Fibroblast of pulmonary artery (primary cell): Measurements from ENCODE around the gene TBX6.
"Not testable (repeated sequence)": the region's sequence is repeated elsewhere in the genome, so short reads cannot be mapped to it uniquely, and the experiment has no call there.

Source experiments
- DNase-seq: peaks from one replicate; pipeline ENCODE4 v3.0.0-alpha.2; 2010; ENCODE audit warnings: low read depth
- H3K4me3 ChIP-seq: replicated peaks from 2 replicates; pipeline ENCODE4 v1.5.1; 2011; ENCODE audit warnings: low read depth, mild to moderate bottlenecking, control low read depth, low read length, moderate library complexity
- TF ChIP-seq, protein P1 (sequence below): IDR thresholded peaks from 2 replicates; pipeline ENCODE4 v1.5.1; 2011; ENCODE audit warnings: mild to moderate bottlenecking, control low read depth, low read length, inconsistent platforms; ENCODE audit errors: missing control alignments

TBX6 gene

DNA sequence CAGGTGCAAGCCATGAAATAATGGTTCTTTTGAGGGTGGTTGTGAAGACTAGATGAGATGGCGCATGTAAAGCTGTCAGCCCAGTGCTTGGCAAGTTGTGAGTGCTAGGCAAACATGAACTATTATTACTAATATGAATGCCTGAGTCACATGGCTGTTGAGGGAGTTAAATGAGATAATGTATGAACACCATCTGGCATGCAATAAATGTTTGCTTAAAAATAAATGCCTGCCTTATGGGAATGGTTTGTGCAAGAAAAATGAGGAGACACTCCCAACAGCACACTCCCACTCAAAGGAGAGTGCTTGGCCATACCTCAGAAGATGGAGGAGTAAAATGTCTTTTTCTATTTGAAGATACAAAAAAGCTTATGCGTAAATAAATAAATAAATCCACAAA, 27.7 kb upstream of the TBX6 start:
- DNase-seq = peak; percentile 30
- H3K4me3 ChIP-seq = no peak overlapping the region
- TF ChIP-seq, protein P1, sequence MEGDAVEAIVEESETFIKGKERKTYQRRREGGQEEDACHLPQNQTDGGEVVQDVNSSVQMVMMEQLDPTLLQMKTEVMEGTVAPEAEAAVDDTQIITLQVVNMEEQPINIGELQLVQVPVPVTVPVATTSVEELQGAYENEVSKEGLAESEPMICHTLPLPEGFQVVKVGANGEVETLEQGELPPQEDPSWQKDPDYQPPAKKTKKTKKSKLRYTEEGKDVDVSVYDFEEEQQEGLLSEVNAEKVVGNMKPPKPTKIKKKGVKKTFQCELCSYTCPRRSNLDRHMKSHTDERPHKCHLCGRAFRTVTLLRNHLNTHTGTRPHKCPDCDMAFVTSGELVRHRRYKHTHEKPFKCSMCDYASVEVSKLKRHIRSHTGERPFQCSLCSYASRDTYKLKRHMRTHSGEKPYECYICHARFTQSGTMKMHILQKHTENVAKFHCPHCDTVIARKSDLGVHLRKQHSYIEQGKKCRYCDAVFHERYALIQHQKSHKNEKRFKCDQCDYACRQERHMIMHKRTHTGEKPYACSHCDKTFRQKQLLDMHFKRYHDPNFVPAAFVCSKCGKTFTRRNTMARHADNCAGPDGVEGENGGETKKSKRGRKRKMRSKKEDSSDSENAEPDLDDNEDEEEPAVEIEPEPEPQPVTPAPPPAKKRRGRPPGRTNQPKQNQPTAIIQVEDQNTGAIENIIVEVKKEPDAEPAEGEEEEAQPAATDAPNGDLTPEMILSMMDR = no peak

DNA sequence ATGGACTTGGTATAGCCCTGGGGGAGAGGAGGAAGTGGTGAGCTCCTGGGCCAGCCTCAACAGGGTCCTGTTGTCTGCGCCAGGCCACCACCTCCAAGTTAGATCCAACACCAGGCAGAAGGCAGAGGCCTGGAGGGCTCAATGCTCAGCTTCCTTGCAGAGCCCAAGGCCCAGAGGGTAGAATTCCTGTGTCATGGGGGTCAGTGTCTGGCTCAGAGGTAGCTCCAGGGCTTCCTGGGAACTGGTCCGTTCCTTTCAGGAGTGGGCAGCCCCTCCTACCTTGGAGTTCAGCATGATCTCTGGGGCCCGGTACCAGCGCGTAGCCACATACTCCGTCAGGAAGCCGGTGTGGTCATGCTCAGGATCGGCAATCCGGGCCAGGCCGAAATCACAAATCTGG, 26.0 kb upstream of the TBX6 start:
- no peak for DNase-seq
- no peak overlapping the region for H3K4me3 ChIP-seq
- TF ChIP-seq, protein P1 = no peak

DNA sequence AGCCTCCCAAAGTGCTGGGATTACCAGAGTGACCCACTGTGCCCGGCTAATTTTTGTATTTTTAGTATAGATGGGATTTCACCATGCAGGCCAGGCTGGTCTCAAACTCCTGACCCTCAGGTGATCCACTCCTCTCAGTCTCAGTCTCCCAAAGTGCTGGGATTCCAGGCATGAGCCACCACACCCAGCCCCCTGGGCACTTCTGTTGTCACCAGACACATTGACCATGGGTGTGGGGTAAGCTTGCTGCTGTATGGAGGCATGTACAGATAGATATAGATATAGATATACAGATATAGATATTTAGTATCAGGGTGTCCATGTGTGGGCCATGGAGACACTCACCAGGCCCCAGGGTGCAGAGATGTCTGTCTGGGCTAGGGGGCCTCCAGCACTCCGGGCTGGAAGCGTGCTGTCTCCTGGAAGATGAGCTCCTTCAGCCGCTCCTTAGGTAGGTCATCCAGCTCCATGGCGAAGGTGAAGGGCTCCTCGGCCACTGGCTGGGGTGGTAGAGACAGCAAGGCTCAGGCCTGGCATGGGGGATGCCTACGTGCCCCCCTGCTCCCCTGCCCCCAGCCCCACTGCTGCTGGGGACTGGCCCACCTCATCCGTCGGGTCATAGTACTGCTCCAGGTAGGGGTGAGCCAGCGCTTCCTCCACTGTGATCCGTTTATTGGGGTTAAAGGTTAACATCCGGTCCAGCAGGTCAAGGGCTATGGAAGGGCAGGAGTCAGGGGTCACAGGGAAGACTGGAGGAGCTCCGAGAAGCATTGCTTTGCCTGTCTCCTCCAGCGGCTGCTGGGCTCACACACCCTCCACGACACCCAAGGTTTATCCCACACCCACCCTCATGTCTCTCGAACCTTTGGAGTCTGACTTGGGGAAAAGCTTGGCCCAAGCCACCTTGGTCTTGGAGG, 24.8 kb upstream of the TBX6 start:
- no peak overlapping the region for H3K4me3 ChIP-seq
- no peak for DNase-seq
- TF ChIP-seq, protein P1 = no peak

DNA sequence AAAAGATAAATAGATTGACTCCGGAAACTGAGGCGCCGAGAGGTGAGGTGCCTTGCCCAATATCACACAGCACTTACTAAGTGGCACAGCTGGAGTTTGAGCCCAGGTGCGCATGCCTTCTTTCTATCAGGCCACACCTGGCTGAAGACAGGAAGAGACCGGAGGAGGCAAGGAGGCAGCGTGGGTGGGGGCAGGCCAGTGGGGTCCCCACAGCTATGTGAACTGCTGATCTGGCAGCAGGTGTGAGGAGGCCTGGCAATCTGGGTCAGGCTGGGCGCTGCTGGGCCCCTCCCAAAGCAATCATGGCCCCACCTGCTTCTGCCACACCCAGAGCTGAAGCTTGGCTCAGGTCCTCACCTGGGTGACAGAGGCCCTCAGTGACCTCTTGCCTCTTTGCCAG, 23.5 kb upstream of the TBX6 start:
- no peak overlapping the region for H3K4me3 ChIP-seq
- TF ChIP-seq, protein P1 = no peak
- DNase-seq = no peak

DNA sequence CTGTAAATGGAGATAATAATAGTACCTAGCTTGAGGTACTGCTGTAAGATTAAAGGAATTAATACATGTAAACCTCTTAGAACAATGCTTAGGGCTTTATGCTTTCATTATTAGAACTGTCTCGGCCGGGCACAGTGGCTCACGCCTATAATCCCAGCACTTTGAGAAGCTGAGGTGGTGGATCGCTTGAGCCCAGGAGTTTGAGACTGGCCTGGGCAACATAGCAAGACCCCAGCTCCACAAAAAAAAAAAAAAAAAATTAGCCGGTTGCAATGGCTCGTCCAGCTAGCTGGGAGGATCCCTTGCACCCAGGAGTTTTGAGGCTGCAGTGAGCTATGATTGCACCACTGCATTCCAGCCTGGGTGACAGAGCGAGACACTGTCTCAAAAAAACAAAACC, 23.1 kb upstream of the TBX6 start:
- H3K4me3 ChIP-seq, DNase-seq: not testable (repeated sequence)

DNA sequence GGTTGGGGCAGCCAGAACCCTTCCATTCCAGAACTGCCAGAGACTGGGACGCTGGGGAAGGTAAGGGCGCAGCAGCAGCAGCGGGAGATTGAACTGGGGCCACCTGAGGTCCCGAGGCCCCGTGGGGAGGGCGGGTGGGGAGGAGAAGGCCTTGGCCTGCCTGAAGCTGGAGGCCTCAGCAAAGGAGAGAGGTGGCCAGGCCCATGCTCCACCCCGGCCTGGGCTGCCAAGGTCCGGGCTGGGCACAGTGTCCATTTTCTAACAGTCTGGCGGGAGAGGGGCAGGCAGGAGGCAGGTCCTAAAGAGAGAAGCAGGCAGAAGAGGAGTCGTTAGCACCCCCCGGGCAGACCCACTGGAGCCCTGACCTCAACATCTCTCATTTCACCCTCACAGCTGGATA, 22.7 kb upstream of the TBX6 start:
- TF ChIP-seq, protein P1 = no peak
- H3K4me3 ChIP-seq = no peak overlapping the region

DNA sequence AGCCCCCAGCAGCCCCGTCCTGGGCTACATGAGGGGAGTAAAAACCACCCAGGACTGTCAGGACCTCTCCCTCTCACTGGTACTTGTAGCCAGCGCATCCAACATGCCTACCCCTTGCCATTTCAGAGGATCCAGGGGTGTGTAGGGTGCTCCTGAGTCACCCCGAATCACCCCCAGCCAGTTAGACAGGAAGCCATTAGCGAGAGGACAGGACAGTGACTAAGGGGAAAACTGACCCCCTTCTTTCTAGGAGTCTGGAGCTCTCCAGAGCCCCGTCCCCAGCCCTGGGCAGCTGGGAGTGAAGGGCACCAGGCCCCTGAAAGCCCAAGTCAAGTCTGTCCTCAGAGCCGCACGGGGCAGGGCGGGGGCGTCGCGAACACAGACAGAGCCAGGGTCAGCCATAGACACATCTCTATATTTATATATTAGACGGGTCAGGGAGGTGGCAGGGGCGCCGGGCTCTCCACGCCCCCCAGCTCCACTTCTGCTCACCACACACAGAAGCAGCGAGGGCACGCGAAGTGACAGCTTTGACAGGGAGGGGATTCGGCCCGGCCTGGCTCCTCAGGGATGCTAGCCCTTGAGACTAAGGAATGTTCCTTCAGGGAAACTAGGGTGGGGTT, 22.1 kb upstream of the TBX6 start:
- H3K4me3 ChIP-seq = no peak overlapping the region
- DNase-seq = no peak
- TF ChIP-seq, protein P1 = no peak

More for the DNA sequence above, 22.7 kb upstream of the TBX6 start:
- no peak for DNase-seq
